Pancreas (tissue), 10 donors: ENCODE measurements around the gene SMIM3. TPM values are rescaled to one million over a fixed set of nuclear protein-coding genes. Genes with fewer than 3 reads are reported as not detected.

Experiments used
- ATAC-seq, 4 donors: fragments of 200-7000 bp; cut with Tn5 transposase; one replicate each; pipeline versions ENCODE4 v1.8.0 to v1.9.1; 2020; ENCODE audit warnings: mild to moderate bottlenecking in 4 of 4, moderate library complexity in 4 of 4
- DNase-seq, 6 donors: peaks; one replicate each; pipeline ENCODE4 v3.0.0-alpha.2; 2020
- FAIRE-seq: peaks from 2 replicates; lab custom pipeline; 2012; peaks lifted over from hg19 to GRCh38; lab: Jason Lieb, UNC
- H3K27ac ChIP-seq, 4 donors: fragments of 200-600 bp; sonication (generic); 1 replicate in 3 of 4; 2 replicates in 1 of 4; pipeline versions ENCODE4 v1.5.0 to v1.8.0; 2020
- H3K27me3 ChIP-seq, 4 donors: fragments of 200-600 bp; one replicate each; pipeline ENCODE4 v1.8.0; 2021
- H3K36me3 ChIP-seq, 3 donors: fragments of 200-600 bp; sonication (generic) in 1 of 3; one replicate each; pipeline versions ENCODE4 v1.5.0 to v1.8.0; 2020 to 2021
- H3K4me1 ChIP-seq, 3 donors: fragments of 200-600 bp; one replicate each; pipeline ENCODE4 v1.8.0; 2021
- H3K4me3 ChIP-seq, 4 donors: fragments of 200-600 bp; sonication (generic) in 2 of 4; one replicate each; pipeline versions ENCODE4 v1.5.0 to v1.8.0; 2020 to 2021
- H3K9me3 ChIP-seq, 4 donors: fragments of 200-600 bp; one replicate each; pipeline ENCODE4 v1.8.0; 2021
- WGBS, 2 donors: extraction: QIAGEN DNeasy Blood & Tissue Kit; methylation state at CpG; one replicate each; pipeline ENCODE4 v1.1.7; 2013; 5-methylcytosine and 5-hydroxymethylcytosine counted together
- intact Hi-C, 3 donors: fragments of 100-400 bp; cut with DNase I; formaldehyde crosslinking; loops; one replicate each; pipeline versions ENCODE4 v1.11.1 to v1.14.2; 2022
- polyA plus RNA-seq, 2 donors: library from polyadenylated mRNA; stranded (reverse); fragments of 200-250 nt; gene quantifications; one replicate each; pipeline ENCODE4 v1.2.3, GENCODE V29; 2013
- total RNA-seq, 6 donors: library from RNA; stranded (reverse); fragmentation: NEBNext Ultra II Directional in 4 of 6; extraction: Animal tissue kit (Norgen Biotek cat#: 25700) in 4 of 6; gene quantifications; one replicate each; pipeline versions ENCODE4 v1.2.1 to v1.2.4, GENCODE V29; 2021 to 2023
- TF ChIP-seq, protein P1 (sequence below), 4 donors: fragments of 200-600 bp; sonication (generic) in 3 of 4; IDR thresholded peaks; one replicate each; pipeline versions ENCODE4 v1.5.0 to v1.8.0; 2021; ENCODE audit warnings: antibody characterized with exemption in 4 of 4
- donor health status: healthy with polysubstance abuse.
- donor health status: DM: no; HTN: no; CAD: no; lungs with moderate emphysema.
- donor health status: DM: no; HTN: no; CAD: no.
- donor health status: control.
- donor health status: control.
- donor health status: Bipolar disorder and iron deficiency.
- donor health status: DM: yes; HTN: yes; CAD: no.
- donor health status: DM: no; HTN: no; CAD: no.
- donor health status: DM: no; HTN: no; CAD: no.
- donor health status: DM: yes; HTN: yes; CAD: no.

Gene SMIM3
- total and polyA plus RNA-seq, 8 donors = 9.7 to 33.1 (median 13.2) TPM

- ATAC-seq (peak in 1 of 4 donors; percentile 1), FAIRE-seq (no peak), DNase-seq (peak in 3 of 6 donors; percentile 30 to 65 (median 64))
- no peaks in the 10 kb centered on the region for H3K36me3 ChIP-seq
- H3K4me3 ChIP-seq = no peak overlapping the region
- peaks cover 0 to 11% (median 0%) of the 10 kb centered on the region in 3 donors for H3K4me1 ChIP-seq
- TF ChIP-seq, protein P1, sequence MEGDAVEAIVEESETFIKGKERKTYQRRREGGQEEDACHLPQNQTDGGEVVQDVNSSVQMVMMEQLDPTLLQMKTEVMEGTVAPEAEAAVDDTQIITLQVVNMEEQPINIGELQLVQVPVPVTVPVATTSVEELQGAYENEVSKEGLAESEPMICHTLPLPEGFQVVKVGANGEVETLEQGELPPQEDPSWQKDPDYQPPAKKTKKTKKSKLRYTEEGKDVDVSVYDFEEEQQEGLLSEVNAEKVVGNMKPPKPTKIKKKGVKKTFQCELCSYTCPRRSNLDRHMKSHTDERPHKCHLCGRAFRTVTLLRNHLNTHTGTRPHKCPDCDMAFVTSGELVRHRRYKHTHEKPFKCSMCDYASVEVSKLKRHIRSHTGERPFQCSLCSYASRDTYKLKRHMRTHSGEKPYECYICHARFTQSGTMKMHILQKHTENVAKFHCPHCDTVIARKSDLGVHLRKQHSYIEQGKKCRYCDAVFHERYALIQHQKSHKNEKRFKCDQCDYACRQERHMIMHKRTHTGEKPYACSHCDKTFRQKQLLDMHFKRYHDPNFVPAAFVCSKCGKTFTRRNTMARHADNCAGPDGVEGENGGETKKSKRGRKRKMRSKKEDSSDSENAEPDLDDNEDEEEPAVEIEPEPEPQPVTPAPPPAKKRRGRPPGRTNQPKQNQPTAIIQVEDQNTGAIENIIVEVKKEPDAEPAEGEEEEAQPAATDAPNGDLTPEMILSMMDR (IDR thresholded peaks at IDR 0.05) = no peak
- H3K27me3 ChIP-seq = no peaks in the 10 kb centered on the region
- no peaks in the 10 kb centered on the region for H3K9me3 ChIP-seq
- WGBS, 2 donors = 42 to 48% methylated on average over 7 of the region's 7 CpGs
- H3K27ac ChIP-seq = peak overlapping the region in 2 of 4 donors; percentile 7 to 34
- intact Hi-C loops = no loop called here
Measured at GRCh38 chr5:150763023-150763769, 15.4 kb upstream of the SMIM3 start.

- H3K4me1 ChIP-seq = peaks cover 0 to 11% (median 0%) of the 10 kb centered on the region in 3 donors
- ATAC-seq (peak in 3 of 4 donors; percentile 7 to 31 (median 20)), DNase-seq (no peak), FAIRE-seq (no peak)
- WGBS, 2 donors = 80 to 88% methylated on average over 2 of the region's 2 CpGs
- H3K36me3 ChIP-seq = no peaks in the 10 kb centered on the region
- TF ChIP-seq, protein P1 (IDR thresholded peaks at IDR 0.05) = no peak
- no peaks in the 10 kb centered on the region for H3K27me3 ChIP-seq
- intact Hi-C loops = no loop called here
- H3K9me3 ChIP-seq = no peaks in the 10 kb centered on the region
- H3K4me3 ChIP-seq = no peak overlapping the region
- H3K27ac ChIP-seq = no peak overlapping the region
Measured at GRCh38 chr5:150764530-150764929, 14.0 kb upstream of the SMIM3 start.

- WGBS, 2 donors = 93 to 96% methylated on average over 2 of the region's 2 CpGs
- H3K27ac ChIP-seq = no peak overlapping the region
- ATAC-seq (peak in 2 of 4 donors; percentile 33 to 67), FAIRE-seq (no peak), DNase-seq (no peak)
- H3K27me3 ChIP-seq = no peaks in the 10 kb centered on the region
- TF ChIP-seq, protein P1 (IDR thresholded peaks at IDR 0.05) = no peak
- H3K36me3 ChIP-seq = no peaks in the 10 kb centered on the region
- no peak overlapping the region for H3K4me3 ChIP-seq
- no peaks in the 10 kb centered on the region for H3K9me3 ChIP-seq
- peaks cover 0 to 11% (median 0%) of the 10 kb centered on the region in 3 donors for H3K4me1 ChIP-seq
- intact Hi-C loops = no loop called here
Measured at GRCh38 chr5:150765011-150765798, 13.4 kb upstream of the SMIM3 start.

DNA sequence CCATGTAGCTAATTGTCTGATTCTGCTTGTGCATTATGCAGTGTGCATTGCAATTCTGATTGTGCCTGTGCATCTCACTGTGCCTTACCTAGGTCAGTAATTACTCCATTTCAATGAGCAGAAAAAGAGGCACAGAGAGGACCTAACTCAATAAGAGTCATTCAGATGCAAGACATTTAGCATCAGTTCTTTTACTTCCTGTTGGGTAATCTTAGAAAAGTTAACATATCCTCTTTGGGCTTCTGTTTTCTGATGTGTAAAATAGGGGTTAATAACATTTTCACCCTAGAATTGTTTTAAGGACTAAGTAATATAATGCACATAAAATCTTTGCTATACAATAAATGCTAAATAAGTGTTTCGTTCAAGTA is 12.8 kb upstream of the SMIM3 start:
- H3K36me3 ChIP-seq = no peaks in the 10 kb centered on the region
- H3K27me3 ChIP-seq = no peaks in the 10 kb centered on the region
- H3K9me3 ChIP-seq = no peaks in the 10 kb centered on the region
- H3K4me3 ChIP-seq = no peak overlapping the region
- TF ChIP-seq, protein P1 (IDR thresholded peaks at IDR 0.05) = no peak
- H3K27ac ChIP-seq = no peak overlapping the region
- no peak for FAIRE-seq
- intact Hi-C loops = no loop called here
- ATAC-seq = no peak
- DNase-seq = no peak
- peaks cover 0 to 11% (median 0%) of the 10 kb centered on the region in 3 donors for H3K4me1 ChIP-seq
- WGBS, 2 donors = 91 to 92% methylated on average over 1 of the region's 1 CpG
